Measurements from ENCODE around the gene SLC8A2.

Gene SLC8A2

GRCh38 chr19:47497821-47498520, 26.3 kb upstream of the SLC8A2 start:
- ATAC-seq (replicated peaks) = no peak
- no peak for DNase-seq
- H3K36me3 Mint-ChIP-seq (ENCODE audit: insufficient read depth) = peaks cover 74% of the 10 kb centered on the region
- H3K9me3 Mint-ChIP-seq = no peaks in the 10 kb centered on the region
- no peaks in the 10 kb centered on the region for H3K27me3 Mint-ChIP-seq
- H3K4me3 Mint-ChIP-seq = no peak overlapping the region
- H3K27ac Mint-ChIP-seq = peak overlapping the region in 1 of 2 donors; percentile 29
- H3K4me1 Mint-ChIP-seq (ENCODE audit: low read depth in 2 of 2) = peaks cover 16 to 17% of the 10 kb centered on the region in 2 donors

DNA sequence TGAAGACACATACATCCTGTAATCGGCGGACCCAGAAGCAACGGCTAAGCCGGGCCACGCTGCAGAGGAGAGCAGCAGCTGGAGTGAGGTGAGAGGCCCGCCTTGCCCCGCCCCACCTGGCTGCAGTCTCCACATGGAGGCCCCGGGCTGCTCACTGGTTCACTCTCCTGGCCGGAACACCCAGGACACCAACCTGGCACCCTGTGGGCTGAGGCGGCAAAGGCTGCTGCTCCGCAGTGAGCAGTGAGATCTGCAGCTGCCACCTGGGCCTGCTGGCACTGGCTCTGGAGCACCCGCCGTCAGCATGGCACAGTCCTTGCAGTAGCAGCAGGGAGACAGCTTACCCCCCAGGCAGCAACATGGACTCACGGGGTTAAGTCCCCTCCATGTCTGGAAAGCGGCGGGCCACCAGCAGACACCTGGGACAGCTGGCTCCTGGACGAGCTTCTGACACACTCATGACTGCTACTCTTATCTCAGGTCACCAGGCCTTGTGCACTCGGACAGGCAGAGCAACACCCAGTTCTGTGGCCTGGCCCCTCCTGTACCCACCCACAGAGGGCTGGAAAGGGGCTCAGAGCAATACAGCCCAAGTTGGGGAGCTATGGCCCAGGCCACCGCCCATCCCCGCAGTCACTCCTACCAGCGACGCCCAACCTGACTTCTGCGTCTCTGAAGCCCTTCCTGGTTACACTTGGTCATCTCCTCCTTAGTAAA, 25.5 kb upstream of the SLC8A2 start:
- H3K4me3 Mint-ChIP-seq = no peak overlapping the region
- no peaks in the 10 kb centered on the region for H3K27me3 Mint-ChIP-seq
- ATAC-seq (replicated peaks) (no peak), DNase-seq (no peak)
- no peaks in the 10 kb centered on the region for H3K9me3 Mint-ChIP-seq
- H3K27ac Mint-ChIP-seq = peak overlapping the region; percentile 25 to 75
- H3K36me3 Mint-ChIP-seq (ENCODE audit: insufficient read depth) = peaks cover 74% of the 10 kb centered on the region
- H3K4me1 Mint-ChIP-seq (ENCODE audit: low read depth in 2 of 2) = peaks cover 13 to 15% of the 10 kb centered on the region in 2 donors

DNA sequence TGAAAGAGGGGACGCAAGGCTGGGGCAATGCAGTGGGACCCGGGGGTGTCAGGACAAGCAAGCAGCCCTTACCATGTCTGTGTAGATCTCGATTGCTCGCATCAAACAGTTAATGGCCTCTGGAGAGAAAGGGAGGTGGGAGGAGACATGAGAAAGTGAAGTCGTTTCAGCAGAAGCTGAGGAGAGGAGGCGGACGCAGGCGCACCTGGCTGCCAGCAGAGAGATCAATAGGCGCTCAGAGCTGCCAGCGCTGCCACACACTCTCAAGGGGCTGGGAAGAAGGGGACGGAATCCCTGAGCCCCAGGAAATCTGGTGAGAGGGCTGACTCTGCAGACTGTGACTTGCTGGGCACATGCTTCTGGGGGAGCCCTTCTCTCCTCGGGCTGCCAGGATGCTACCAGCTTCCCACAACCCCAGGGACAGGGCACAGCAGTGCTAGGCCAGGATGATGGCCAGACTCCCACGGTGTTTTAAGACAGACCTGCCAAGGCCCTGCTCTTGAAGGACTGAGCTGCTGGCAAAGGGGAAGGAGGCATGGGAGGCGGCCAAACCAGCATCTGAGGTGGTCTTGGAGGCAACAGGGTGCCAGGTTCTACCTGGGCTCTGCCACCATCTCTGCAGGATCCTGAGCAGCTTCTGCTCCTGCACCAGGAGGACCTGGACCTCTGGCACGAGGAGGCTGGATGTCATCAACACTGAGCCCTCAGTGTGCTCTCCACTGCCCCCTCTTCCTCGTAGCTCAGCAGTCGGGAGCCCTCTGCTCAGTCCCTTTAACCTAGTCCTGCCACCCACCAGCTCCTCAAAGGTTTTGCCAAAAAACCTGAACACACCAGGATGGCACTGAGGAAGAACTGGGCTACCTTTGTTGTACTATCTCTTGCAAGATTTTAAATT, 24.0 kb upstream of the SLC8A2 start:
- DNase-seq = no peak
- peaks cover 74% of the 10 kb centered on the region for H3K36me3 Mint-ChIP-seq (ENCODE audit: insufficient read depth)
- H3K4me1 Mint-ChIP-seq (ENCODE audit: low read depth in 2 of 2) = peaks cover 12 to 13% of the 10 kb centered on the region in 2 donors
- no peaks in the 10 kb centered on the region for H3K9me3 Mint-ChIP-seq
- ATAC-seq (replicated peaks) = no peak
- peak overlapping the region; percentile 49 to 75 for H3K27ac Mint-ChIP-seq
- H3K27me3 Mint-ChIP-seq = no peaks in the 10 kb centered on the region
- no peak overlapping the region for H3K4me3 Mint-ChIP-seq

GRCh38 chr19:47494729-47495128, 23.0 kb upstream of the SLC8A2 start:
- Mint-ChIP-seq H3K27me3 (no peaks in the 10 kb centered on the region), H3K9me3 (no peaks in the 10 kb centered on the region), H3K27ac (peak overlapping the region in 1 of 2 donors; percentile 41), H3K4me3 (no peak overlapping the region), H3K36me3 (ENCODE audit: insufficient read depth) (peaks cover 73% of the 10 kb centered on the region), H3K4me1 (ENCODE audit: low read depth in 2 of 2) (peaks cover 9 to 21% of the 10 kb centered on the region in 2 donors)
- no peak for DNase-seq
- no peak for ATAC-seq (replicated peaks)

- peaks cover 78% of the 10 kb centered on the region for H3K36me3 Mint-ChIP-seq (ENCODE audit: insufficient read depth)
- no peak overlapping the region for H3K27ac Mint-ChIP-seq
- H3K4me3 Mint-ChIP-seq = no peak overlapping the region
- H3K27me3 Mint-ChIP-seq = no peaks in the 10 kb centered on the region
- H3K9me3 Mint-ChIP-seq = no peaks in the 10 kb centered on the region
- DNase-seq (no peak), ATAC-seq (replicated peaks) (no peak)
- H3K4me1 Mint-ChIP-seq (ENCODE audit: low read depth in 2 of 2) = peaks cover 9 to 21% of the 10 kb centered on the region in 2 donors
Observed at GRCh38 chr19:47494211-47494547, 22.5 kb upstream of the SLC8A2 start.

- peak overlapping the region in 1 of 2 donors; percentile 72 for H3K27ac Mint-ChIP-seq
Observed at GRCh38 chr19:47493378-47494210, 21.9 kb upstream of the SLC8A2 start.

GRCh38 chr19:47492571-47493377, 21.1 kb upstream of the SLC8A2 start:
- Mint-ChIP-seq H3K27ac (peak overlapping the region; percentile 72 to 83), H3K36me3 (ENCODE audit: insufficient read depth) (peaks cover 81% of the 10 kb centered on the region), H3K27me3 (no peaks in the 10 kb centered on the region), H3K9me3 (no peaks in the 10 kb centered on the region), H3K4me1 (ENCODE audit: low read depth in 2 of 2) (peaks cover 5 to 17% of the 10 kb centered on the region in 2 donors), H3K4me3 (no peak overlapping the region)
- DNase-seq (no peak), ATAC-seq (replicated peaks) (no peak)

More at GRCh38 chr19:47493378-47494210, 21.9 kb upstream of the SLC8A2 start:
- Mint-ChIP-seq H3K4me3 (no peak overlapping the region), H3K4me1 (ENCODE audit: low read depth in 2 of 2) (peaks cover 5 to 17% of the 10 kb centered on the region in 2 donors), H3K36me3 (ENCODE audit: insufficient read depth) (peaks cover 78% of the 10 kb centered on the region), H3K27me3 (no peaks in the 10 kb centered on the region), H3K9me3 (no peaks in the 10 kb centered on the region)
- ATAC-seq (replicated peaks) (no peak), DNase-seq (no peak)

DNA sequence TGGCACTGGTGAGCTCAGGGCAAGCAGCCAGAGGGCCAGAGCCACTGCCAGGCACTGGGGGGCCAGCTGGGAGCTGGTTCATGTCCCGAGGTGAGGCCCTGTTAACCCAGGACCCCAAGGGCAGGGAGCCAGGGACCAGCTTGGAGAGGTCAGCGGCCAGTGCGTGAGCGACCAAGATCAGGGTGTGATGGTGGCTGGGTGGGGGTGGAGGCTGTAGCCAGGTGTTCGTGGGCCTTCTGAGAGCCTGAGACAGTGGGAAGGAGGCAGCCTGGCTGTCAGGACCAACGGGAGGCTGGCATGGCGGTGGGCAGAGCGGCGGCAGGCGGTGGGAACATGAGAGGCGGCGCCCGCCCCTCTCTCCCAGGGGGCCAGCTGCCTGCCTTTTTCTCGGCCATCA, 20.4 kb upstream of the SLC8A2 start:
- no peak overlapping the region for H3K4me3 Mint-ChIP-seq
- peaks cover 5 to 17% of the 10 kb centered on the region in 2 donors for H3K4me1 Mint-ChIP-seq (ENCODE audit: low read depth in 2 of 2)
- H3K27me3 Mint-ChIP-seq = no peaks in the 10 kb centered on the region
- no peak for ATAC-seq (replicated peaks)
- H3K9me3 Mint-ChIP-seq = no peaks in the 10 kb centered on the region
- H3K36me3 Mint-ChIP-seq (ENCODE audit: insufficient read depth) = peaks cover 81% of the 10 kb centered on the region
- DNase-seq = no peak
- H3K27ac Mint-ChIP-seq = peak overlapping the region in 1 of 2 donors; percentile 72

- Mint-ChIP-seq H3K36me3 (ENCODE audit: insufficient read depth) (peaks cover 85% of the 10 kb centered on the region), H3K27ac (peak overlapping the region in 1 of 2 donors; percentile 72), H3K27me3 (no peaks in the 10 kb centered on the region), H3K9me3 (no peaks in the 10 kb centered on the region), H3K4me1 (ENCODE audit: low read depth in 2 of 2) (peaks cover 7 to 17% of the 10 kb centered on the region in 2 donors), H3K4me3 (no peak overlapping the region)
- DNase-seq = no peak
- no peak for ATAC-seq (replicated peaks)
Observed at GRCh38 chr19:47491358-47492136, 19.9 kb upstream of the SLC8A2 start.

GRCh38 chr19:47490847-47491246, 19.2 kb upstream of the SLC8A2 start:
- no peak for DNase-seq
- H3K36me3 Mint-ChIP-seq (ENCODE audit: insufficient read depth) = peaks cover 88% of the 10 kb centered on the region
- no peak overlapping the region for H3K4me3 Mint-ChIP-seq
- H3K27ac Mint-ChIP-seq = peak overlapping the region; percentile 11 to 39
- no peaks in the 10 kb centered on the region for H3K9me3 Mint-ChIP-seq
- ATAC-seq (replicated peaks) = peak; percentile 18
- H3K27me3 Mint-ChIP-seq = no peaks in the 10 kb centered on the region
- H3K4me1 Mint-ChIP-seq (ENCODE audit: low read depth in 2 of 2) = peaks cover 7 to 12% of the 10 kb centered on the region in 2 donors

GRCh38 chr19:47490031-47490430, 18.3 kb upstream of the SLC8A2 start:
- H3K4me3 Mint-ChIP-seq = no peak overlapping the region
- peak overlapping the region; percentile 11 to 67 for H3K27ac Mint-ChIP-seq
- no peak for ATAC-seq (replicated peaks)
- no peaks in the 10 kb centered on the region for H3K9me3 Mint-ChIP-seq
- H3K27me3 Mint-ChIP-seq = no peaks in the 10 kb centered on the region
- H3K36me3 Mint-ChIP-seq (ENCODE audit: insufficient read depth) = peaks cover 91% of the 10 kb centered on the region
- no peak for DNase-seq
- peaks cover 9 to 12% of the 10 kb centered on the region in 2 donors for H3K4me1 Mint-ChIP-seq (ENCODE audit: low read depth in 2 of 2)

All from effector memory CD8-positive, alpha-beta T cell (primary cell).